COLO829 (cell line): Measurements from ENCODE around the gene EIF4G1.
A peak's percentile ranks its signal among the peaks of the same experiment; 100 is the strongest.
"Not testable (repeated sequence)": the region's sequence is repeated elsewhere in the genome, so short reads cannot be mapped to it uniquely, and the experiment has no call there.

Experiments used
- DNase-seq: peaks from one replicate; pipeline ENCODE4 v3.0.0; 2012; ENCODE audit warnings: low spot score

EIF4G1 gene, protein sequence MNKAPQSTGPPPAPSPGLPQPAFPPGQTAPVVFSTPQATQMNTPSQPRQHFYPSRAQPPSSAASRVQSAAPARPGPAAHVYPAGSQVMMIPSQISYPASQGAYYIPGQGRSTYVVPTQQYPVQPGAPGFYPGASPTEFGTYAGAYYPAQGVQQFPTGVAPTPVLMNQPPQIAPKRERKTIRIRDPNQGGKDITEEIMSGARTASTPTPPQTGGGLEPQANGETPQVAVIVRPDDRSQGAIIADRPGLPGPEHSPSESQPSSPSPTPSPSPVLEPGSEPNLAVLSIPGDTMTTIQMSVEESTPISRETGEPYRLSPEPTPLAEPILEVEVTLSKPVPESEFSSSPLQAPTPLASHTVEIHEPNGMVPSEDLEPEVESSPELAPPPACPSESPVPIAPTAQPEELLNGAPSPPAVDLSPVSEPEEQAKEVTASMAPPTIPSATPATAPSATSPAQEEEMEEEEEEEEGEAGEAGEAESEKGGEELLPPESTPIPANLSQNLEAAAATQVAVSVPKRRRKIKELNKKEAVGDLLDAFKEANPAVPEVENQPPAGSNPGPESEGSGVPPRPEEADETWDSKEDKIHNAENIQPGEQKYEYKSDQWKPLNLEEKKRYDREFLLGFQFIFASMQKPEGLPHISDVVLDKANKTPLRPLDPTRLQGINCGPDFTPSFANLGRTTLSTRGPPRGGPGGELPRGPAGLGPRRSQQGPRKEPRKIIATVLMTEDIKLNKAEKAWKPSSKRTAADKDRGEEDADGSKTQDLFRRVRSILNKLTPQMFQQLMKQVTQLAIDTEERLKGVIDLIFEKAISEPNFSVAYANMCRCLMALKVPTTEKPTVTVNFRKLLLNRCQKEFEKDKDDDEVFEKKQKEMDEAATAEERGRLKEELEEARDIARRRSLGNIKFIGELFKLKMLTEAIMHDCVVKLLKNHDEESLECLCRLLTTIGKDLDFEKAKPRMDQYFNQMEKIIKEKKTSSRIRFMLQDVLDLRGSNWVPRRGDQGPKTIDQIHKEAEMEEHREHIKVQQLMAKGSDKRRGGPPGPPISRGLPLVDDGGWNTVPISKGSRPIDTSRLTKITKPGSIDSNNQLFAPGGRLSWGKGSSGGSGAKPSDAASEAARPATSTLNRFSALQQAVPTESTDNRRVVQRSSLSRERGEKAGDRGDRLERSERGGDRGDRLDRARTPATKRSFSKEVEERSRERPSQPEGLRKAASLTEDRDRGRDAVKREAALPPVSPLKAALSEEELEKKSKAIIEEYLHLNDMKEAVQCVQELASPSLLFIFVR (N-terminal part only)

DNA sequence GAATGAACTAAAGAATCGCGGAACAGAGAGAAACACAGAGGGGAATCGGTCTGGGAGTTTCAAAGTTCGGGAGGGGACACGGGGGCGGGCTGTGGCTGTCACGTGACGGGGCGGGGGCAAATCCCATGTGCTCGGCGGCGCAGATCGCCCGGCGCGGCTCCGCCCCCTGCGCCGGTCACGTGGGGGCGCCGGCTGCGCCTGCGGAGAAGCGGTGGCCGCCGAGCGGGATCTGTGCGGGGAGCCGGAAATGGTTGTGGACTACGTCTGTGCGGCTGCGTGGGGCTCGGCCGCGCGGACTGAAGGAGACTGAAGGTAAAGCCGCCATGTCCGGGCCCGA lies at the start of gene EIF4G1:
TSS of gene EIF4G1 (plus strand) at position 244 of the 337 bp plus-strand sequence. CDS start 1,191 bp downstream, outside the sequence.
- peak; percentile 97 for DNase-seq

DNA sequence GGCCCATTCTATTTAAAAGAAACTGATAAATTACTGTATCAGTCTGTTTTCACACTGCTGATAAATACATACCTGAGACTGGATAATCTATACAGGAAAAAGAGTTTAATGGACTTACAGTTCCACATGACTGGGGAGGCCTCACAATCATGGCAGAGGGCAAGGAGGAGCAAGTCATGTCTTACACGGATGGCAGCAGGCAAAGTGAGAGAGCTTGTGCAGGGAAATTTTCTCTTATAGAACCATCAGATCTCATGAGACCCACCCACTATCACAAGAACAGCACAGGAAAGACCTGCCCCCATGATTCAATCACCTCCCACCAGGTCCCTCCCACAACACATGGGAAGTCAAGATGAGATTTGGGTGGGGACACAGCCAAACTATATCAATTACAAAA lies 47.2 kb upstream of the EIF4G1 start:
- not testable (repeated sequence) for DNase-seq

DNA sequence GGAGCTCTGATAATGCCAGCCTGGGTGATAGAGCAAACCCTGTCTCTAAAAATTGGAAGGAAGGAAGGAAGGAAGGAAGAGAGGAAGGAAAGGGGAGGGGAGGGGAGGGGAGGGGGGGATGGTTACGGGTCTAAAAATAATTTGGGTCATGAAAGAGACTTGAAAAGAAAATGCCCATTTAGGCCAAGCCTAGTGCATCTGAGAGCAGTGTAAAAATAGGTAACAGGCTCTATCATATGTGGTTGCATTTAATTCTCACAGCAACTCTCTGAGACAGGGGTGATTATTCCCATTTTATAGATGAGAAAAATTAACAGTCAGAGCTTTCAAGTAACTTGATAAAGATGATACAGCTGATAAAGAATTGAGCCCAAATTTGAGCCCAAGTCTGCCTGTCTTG lies 42.1 kb upstream of the EIF4G1 start:
- DNase-seq, result no peak

DNA sequence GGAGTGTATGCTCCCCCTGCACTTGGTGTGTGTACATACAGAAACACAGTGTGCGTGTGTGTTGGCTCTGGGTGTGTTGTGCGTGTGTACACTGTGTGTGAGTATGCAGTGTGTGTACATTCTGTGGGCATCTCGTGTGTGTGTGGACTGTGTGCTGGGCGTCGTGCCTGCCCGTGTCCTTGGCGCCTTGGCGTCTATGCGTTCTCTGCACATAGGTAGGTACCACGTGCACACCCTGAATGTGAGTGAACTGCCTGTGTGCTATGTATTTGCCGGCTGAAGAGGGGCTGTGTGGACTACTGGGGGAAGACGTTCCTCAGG lies 39.1 kb upstream of the EIF4G1 start:
- no peak for DNase-seq

DNA sequence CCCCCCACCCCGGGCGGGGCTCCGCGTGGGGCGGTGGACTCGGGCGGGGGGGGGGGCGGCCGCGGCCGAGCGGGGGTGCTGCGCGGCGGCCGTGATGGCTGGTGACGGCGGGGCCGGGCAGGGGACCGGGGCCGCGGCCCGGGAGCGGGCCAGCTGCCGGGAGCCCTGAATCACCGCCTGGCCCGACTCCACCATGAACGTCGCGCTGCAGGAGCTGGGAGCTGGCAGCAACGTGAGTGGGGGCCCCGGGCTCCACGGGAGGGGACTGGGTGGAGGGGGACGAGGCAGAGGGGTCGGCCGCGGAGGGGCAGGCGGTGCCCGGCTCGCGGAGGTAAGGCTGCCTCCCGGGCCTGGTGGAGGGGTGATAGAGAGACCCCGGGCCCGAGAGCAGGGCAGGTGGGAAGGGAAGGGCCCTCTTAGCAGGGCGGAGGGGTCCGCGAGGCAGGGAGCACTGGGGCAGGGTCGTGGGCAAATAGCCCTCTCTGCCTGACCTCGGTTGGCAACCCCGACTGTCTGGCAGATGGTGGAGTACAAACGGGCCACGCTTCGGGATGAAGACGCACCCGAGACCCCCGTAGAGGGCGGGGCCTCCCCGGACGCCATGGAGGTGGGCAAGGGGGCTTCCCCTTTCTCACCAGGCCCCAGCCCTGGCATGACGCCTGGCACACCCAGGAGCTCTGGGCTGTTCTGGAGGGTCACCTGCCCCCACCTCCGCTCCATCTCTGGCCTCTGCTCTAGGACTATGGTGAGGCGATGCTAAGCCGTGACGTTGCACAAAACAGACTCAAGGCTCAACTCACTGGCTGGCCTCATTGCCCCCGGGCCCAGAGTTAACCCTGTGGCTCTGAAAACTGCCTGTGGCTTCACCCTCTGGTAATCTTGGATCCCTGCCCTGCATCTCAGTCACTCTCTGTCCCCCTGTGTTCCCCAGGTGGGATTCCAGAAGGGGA lies 38.2 kb upstream of the EIF4G1 start, which contains the start of gene ECE2:
TSS of gene ECE2 (plus strand) at position 62 of the 950 bp plus-strand sequence. CDS start at position 194, 132 bp downstream.
- no peak for DNase-seq

DNA sequence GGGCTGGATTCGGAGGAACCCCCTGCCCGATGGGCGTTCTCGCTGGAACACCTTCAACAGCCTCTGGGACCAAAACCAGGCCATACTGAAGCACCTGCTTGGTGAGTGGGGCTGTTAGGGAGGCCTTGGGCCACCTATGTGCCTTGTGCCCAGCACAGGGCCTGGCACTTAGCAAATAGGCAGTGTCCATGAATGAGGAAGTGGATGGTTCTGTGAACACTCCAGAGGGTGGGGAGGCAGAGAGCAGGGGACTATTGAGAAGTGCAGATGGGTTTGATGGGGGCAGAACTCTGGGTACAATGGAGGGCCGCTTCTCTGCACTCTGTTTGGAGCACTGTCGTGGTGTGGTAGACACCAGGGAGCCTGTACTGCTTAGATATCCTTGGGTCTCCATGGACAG lies 37.0 kb upstream of the EIF4G1 start:
- DNase-seq, result no peak

DNA sequence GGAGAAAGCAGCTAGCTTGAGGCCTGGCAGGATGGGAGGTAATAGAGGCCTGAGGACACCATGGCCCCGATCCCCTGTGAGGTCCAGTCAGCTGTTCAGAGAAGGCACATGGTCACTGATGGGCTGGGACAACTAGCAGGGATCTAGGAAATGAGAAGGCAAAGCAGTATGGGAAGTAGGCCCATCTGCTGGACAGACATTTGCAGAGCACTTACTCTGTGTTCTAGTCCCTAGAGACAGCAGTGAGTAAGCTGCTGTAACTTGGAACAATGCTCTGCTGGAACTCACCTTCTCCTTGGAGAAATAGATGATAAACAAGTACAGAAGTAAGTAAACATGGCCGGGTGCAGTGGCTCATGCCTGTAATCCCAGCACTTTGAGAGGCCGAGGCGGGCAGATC lies 31.5 kb upstream of the EIF4G1 start:
- DNase-seq, result no peak

DNA sequence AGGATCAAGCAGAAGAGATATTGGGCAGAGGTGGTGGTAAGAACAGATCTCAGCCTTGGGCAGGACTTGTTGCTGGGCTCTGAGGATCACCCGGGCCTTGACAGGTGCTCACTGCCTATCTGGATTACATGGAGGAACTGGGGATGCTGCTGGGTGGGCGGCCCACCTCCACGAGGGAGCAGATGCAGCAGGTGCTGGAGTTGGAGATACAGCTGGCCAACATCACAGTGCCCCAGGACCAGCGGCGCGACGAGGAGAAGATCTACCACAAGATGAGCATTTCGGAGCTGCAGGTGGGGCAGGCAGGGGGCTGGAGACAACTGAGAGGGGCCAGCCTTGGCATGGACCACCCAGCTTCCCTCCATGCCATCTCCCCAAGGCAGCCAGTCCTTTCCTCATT lies 30.7 kb upstream of the EIF4G1 start:
- no peak for DNase-seq

DNA sequence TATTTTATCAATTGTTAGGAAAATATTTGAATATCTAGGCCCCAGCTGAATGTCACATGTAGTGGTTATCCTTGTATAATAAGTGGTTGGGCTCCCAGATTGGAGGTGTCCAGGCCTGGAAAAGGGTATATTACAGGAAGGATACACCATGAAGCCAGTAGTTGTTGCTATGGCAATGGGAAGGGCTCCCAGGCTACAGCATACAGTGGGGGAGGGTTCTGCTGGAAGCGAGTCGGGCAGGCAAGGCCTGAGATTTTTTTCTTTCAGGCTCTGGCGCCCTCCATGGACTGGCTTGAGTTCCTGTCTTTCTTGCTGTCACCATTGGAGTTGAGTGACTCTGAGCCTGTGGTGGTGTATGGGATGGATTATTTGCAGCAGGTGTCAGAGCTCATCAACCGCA lies 29.7 kb upstream of the EIF4G1 start:
- peak; percentile 90 for DNase-seq

DNA sequence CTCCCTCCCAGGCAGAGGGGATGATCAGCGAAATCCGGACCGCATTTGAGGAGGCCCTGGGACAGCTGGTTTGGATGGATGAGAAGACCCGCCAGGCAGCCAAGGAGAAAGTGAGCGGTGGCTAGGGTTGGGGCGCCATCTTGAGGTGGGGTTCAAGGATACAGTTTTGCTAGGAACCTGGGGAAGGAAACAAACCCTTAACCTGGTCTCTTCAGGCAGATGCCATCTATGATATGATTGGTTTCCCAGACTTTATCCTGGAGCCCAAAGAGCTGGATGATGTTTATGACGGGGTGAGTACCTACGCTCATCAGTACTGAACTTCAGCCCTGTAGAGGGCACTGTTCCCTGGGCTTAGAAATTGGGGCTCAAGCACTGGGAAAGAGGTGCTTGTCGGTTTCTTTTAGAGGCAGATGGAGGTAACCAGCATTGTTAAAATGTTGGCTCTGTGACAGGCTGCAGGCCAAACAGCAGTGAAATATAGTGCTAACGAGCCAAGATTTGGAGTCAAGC lies 24.9 kb upstream of the EIF4G1 start:
- peak; percentile 75 for DNase-seq

DNA sequence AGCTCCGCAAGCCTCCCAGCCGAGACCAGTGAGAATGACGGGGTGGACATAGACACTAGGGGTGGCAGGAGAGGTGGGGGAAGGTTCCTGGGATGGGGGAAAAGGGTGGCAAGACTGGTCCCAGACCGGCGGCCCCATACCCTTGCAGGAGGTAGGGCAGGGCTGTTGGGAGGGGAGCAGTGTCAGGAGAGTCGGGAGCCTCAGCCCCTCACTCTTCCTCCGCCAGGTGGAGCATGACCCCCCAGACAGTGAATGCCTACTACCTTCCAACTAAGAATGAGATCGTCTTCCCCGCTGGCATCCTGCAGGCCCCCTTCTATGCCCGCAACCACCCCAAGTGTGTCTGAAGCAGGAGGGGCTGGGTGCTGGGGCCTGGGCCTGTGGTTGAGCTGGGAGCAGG lies 24.1 kb upstream of the EIF4G1 start:
- DNase-seq, result no peak

DNA sequence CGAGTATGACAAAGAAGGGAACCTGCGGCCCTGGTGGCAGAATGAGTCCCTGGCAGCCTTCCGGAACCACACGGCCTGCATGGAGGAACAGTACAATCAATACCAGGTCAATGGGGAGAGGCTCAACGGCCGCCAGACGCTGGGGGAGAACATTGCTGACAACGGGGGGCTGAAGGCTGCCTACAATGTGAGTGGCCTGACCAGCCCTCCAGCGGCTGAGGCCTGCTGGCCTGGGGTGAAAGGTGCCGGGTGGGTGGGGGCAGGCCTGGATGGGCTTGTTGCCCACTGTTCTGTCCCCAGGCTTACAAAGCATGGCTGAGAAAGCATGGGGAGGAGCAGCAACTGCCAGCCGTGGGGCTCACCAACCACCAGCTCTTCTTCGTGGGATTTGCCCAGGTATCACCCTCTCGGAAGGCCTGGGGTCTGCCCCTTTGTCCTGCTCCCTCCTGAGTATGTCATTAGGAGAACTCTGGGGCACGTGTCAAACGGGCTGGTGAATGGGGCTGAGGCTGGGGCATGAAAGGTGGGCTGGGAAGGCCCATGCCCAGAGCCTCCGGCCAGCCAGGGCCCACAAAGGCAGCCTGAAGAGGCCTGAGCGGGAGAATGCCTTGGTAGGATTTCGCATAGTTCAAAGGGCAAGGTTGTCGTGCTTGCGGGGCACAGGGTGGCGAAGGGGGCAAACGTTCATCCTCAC lies 23.2 kb upstream of the EIF4G1 start:
- no peak for DNase-seq

DNA sequence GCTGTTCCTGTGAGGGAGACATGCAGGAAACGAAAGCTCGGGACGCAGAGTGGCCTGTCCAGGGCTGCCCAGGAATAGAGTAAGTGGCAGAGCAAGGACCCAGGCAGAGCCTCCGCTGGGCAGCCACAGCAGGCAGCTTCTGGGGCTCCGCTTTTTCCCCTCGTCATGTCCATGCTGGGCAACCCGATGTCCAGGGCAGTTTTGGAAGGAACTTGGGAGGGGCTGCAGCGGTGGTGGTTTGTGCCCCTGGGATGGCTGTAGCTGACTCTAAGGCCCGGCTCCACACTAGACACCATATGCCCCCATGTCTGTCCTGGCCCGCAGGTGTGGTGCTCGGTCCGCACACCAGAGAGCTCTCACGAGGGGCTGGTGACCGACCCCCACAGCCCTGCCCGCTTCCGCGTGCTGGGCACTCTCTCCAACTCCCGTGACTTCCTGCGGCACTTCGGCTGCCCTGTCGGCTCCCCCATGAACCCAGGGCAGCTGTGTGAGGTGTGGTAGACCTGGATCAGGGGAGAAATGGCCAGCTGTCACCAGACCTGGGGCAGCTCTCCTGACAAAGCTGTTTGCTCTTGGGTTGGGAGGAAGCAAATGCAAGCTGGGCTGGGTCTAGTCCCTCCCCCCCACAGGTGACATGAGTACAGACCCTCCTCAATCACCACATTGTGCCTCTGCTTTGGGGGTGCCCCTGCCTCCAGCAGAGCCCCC lies 22.5 kb upstream of the EIF4G1 start:
- no peak for DNase-seq

DNA sequence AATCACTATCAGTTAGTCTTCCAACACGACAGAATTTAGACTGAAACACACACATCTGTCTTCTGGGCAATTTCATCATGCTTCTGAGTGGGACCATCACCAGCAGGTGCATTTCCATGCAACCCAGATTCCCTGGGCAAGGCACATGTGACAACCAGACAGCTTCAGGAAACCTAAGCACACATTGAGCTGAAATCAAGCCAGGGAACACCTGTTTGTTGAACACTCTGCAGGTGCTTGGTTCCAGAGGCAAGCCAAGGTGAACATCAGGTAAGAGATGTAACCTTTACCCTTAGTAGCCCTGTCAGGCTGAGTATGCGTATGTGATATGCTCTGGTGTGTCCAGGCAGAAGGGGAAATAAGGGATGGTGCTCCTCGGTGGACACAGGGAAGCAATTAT lies 18.6 kb upstream of the EIF4G1 start:
- DNase-seq, result no peak

DNA sequence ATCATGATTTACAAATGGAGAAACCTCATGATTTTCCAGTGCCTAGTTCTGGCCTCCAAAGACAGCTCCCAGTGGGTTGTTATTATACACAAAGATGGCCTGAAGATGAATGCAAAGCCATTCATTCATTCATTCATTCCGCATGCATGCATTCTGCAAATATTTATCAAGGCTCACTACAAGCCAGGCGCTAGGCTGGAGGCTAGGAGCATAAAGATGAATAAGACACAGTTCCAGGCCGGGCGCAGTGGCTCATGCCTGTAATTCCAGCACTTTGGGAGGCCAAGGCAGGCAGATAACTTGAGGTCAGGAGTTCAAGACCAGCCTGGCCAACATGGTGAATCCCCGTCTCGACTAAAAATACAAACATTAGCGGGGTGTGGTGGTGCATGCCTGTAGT lies 17.8 kb upstream of the EIF4G1 start:
- DNase-seq, result no peak

DNA sequence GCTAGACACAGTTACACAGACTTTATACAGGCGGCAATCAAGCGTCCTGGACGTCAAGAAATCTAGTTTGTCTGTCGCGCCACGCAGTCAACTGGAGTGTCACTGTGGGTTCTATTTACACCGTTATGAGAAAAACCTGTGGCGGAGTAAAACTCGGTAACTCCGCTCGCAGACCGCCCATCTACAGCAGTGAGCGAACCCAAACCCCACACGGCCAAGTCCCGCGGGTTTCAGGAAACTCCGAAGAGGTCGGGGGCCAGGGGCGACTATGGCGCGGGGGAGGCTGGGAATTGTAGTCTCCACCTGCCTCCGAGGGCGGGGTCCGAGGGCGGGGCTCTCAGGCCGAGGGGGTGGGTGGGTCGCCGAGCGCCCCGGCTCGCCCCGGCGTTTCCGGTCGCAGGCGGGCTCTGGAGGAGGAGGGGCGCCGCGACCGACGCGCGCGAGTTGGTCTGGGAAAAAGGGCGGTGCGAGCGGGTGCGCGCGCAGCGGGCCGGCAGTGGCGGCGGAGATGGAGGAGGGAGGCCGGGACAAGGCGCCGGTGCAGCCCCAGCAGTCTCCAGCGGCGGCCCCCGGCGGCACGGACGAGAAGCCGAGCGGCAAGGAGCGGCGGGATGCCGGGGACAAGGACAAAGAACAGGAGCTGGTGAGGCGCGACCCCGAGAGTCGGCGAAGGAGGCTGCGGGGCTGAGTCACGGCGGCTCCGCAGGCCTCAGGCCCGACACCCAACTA lies 15.5 kb upstream of the EIF4G1 start, which contains the start of gene PSMD2:
TSS of gene PSMD2 (plus strand) at position 483 of the 729 bp plus-strand sequence. CDS start at position 509, 26 bp downstream.
- peak; percentile 96 for DNase-seq

DNA sequence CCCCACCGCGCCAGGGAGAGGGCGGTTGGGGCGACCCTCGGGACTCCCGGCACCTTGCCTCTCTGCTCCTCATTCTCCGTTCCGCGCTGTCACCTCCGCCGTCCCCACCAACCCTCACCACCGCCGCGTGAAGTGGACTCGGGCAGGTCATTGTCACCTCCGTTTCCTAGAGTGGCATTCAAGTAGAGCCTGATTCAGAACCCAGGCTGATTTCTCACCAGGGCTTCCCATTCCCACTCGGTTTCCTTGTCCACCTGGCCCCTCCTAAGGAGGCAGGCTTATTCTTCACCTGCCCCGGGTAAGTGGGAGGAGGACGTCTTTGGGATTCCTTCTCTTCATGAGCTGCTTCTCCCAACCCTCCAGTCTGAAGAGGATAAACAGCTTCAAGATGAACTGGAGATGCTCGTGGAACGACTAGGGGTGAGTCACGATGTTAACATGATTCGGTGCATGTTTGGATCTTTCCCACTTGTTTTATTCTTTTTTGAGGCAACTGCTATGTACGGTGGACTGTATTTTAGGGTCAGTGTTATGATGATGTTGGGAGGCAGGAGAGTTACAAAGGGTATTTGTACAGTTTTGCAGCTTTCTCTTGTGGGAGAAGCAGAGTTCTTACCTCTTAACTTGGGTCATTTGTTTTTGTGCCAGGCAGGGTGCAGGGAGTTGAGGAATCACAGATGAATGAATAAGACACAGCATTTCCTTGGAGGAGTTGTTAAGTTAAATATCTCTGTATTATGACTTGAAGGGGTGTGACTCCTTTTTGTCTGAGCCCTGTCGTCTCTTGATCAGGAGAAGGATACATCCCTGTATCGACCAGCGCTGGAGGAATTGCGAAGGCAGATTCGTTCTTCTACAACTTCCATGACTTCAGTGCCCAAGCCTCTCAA lies 14.7 kb upstream of the EIF4G1 start:
- no peak for DNase-seq

DNA sequence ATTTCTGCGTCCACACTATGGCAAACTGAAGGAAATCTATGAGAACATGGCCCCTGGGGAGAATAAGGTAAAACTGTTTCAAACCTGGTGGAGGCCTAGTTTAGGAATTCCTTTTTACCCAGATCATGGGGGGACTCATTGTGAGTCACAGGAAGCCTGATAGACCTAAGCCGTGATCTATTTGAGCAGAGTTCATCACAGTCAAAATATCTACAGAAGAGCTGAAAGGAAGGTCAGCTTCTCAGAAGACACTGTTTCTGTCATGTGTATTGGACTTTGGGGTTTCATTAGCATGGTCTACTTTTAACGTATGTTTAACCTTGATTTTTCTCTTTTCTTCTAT lies 14.1 kb upstream of the EIF4G1 start:
- no peak for DNase-seq
